A673 (cell line): ENCODE data around the gene SPAG16.

Experiments
- EZH2 ChIP-seq: fragments of 200-600 bp; sonication (generic); IDR thresholded peaks from 2 replicates; pipeline ENCODE4 v1.6.1; 2017; ENCODE audit warnings: borderline replicate concordance, low read depth, mild to moderate bottlenecking, mixed read lengths, antibody characterized with exemption, low read length; ENCODE audit not compliant: poor library complexity, severe bottlenecking
- TF ChIP-seq, protein P1 (sequence below): fragments of 300-800, 200-600 bp; sonication (generic); conservative IDR thresholded peaks from 2 replicates; pipeline ENCODE4 v1.5.1; 2017; ENCODE audit warnings: low read depth, mild to moderate bottlenecking, antibody characterized with exemption, low read length, moderate library complexity, mixed read lengths

DNA sequence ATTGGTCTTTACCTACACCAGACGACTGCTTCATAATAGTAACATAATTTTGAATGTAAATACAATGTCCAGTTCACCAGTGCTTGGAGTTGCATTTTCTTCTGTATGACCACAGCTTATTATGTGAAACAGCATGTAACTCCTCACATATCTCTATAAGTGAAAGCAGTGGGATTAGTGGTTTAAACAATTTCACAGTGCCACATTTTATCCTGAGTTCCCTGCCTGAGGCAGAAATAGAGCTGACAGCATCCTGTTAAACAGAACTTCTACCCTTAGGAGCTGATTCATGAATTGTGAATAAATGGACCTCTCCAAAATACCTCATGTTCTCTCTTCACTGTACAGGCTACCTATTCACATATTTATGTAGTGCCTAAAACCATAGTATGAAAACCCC lies 584.3 kb downstream of the SPAG16 start:
- TF ChIP-seq, protein P1, sequence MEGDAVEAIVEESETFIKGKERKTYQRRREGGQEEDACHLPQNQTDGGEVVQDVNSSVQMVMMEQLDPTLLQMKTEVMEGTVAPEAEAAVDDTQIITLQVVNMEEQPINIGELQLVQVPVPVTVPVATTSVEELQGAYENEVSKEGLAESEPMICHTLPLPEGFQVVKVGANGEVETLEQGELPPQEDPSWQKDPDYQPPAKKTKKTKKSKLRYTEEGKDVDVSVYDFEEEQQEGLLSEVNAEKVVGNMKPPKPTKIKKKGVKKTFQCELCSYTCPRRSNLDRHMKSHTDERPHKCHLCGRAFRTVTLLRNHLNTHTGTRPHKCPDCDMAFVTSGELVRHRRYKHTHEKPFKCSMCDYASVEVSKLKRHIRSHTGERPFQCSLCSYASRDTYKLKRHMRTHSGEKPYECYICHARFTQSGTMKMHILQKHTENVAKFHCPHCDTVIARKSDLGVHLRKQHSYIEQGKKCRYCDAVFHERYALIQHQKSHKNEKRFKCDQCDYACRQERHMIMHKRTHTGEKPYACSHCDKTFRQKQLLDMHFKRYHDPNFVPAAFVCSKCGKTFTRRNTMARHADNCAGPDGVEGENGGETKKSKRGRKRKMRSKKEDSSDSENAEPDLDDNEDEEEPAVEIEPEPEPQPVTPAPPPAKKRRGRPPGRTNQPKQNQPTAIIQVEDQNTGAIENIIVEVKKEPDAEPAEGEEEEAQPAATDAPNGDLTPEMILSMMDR, result no peak
- no peak for TF ChIP-seq EZH2
